K562 (cell line): ENCODE results near the gene CDC123. TPM values are rescaled to one million over a fixed set of nuclear protein-coding genes. Genes with fewer than 3 reads are reported as not detected.
"Not testable (repeated sequence)": the region's sequence is repeated elsewhere in the genome, so short reads cannot be mapped to it uniquely, and the experiment has no call there.

Experiments
- ATAC-seq: fragments of 200-7000 bp; cut with Tn5 transposase; 3 replicates; pipeline ENCODE4 v1.9.1; 2020; ENCODE audit warnings: moderate library complexity
- BruUV-seq: library from RNA; stranded (reverse); fragments of 400-500 nt; replicated peaks from 2 replicates; lab custom pipeline; 2021; lab: Mats Ljungman, UMichigan
- CTCF ChIA-PET: fragments of 300-600 bp; formaldehyde crosslinking; extraction: SDS; loops from one replicate; lab custom pipeline; 2021; ENCODE audit warnings: low intra/inter-chr PET ratio; lab: Yijun Ruan, JAX
- POLR2A ChIA-PET: fragments of 300-600, 350-650 bp; sonication (Branson Sonifier 250); formaldehyde crosslinking; extraction: SDS; loops from one replicate; lab custom pipeline; 2021; ENCODE audit warnings: antibody characterized with exemption, inconsistent platforms; lab: Yijun Ruan, JAX
- DNase-seq, 4 experiments: peaks; one replicate each; pipeline versions ENCODE4 v3.0.0 to v3.0.0-alpha.2; 2011 to 2018; ENCODE audit warnings: low spot score in 3 of 4, mixed read lengths in 3 of 4; ENCODE audit errors: extremely low read depth in 1 of 4
- FAIRE-seq: peaks from 2 replicates; lab custom pipeline; 2011; peaks lifted over from hg19 to GRCh38; lab: Jason Lieb, UNC
- H2AFZ ChIP-seq: 2 replicates; pipeline ENCODE4 v1.6.0; 2011; ENCODE audit warnings: low read depth, low read length, control low read depth, inconsistent platforms
- H3K27ac ChIP-seq: fragments of 200-600 bp; 3 replicates; pipeline ENCODE4 v1.8.0; 2011; ENCODE audit warnings: low read depth, mild to moderate bottlenecking, control low read depth, inconsistent platforms, low read length, moderate library complexity, mixed read lengths; ENCODE audit errors: extremely low read depth
- H3K27me3 ChIP-seq, 2 experiments: fragments of 300-600 bp in 1 of 2; 2 replicates in 1 of 2; 3 replicates in 1 of 2; pipeline versions ENCODE4 v1.6.0 to v1.8.0; 2011; ENCODE audit warnings: inconsistent platforms in 2 of 2, low read length in 2 of 2, mild to moderate bottlenecking in 1 of 2, mixed read lengths in 1 of 2, moderate library complexity in 1 of 2; ENCODE audit not compliant: control insufficient read depth in 2 of 2, insufficient read depth in 2 of 2
- H3K36me3 ChIP-seq: fragments of 300-600 bp; 3 replicates; pipeline ENCODE4 v1.8.0; 2011; ENCODE audit warnings: mild to moderate bottlenecking, low read length, inconsistent platforms; ENCODE audit not compliant: control insufficient read depth, insufficient read depth
- H3K4me1 ChIP-seq, 2 experiments: fragments of 200-600 bp in 1 of 2; replicated peaks in 1 of 2; 2 replicates in 1 of 2; 3 replicates in 1 of 2; pipeline versions ENCODE4 v1.5.1 to v1.8.0; 2011; ENCODE audit warnings: inconsistent platforms in 2 of 2, low read length in 2 of 2, mild to moderate bottlenecking in 1 of 2, mixed read lengths in 1 of 2, moderate library complexity in 1 of 2; ENCODE audit not compliant: control insufficient read depth in 2 of 2, insufficient read depth in 2 of 2
- H3K4me2 ChIP-seq: 2 replicates; pipeline ENCODE4 v1.6.1; 2011; ENCODE audit warnings: low read length, control low read depth, inconsistent platforms, mixed read lengths; ENCODE audit not compliant: insufficient read depth
- H3K4me3 ChIP-seq: fragments of 200-600 bp; sonication (generic), shearing (Covaris generic); 2 replicates; pipeline ENCODE4 v1.5.1; 2016; ENCODE audit warnings: control low read depth, inconsistent platforms
- H3K79me2 ChIP-seq: fragments of 200-600 bp; 3 replicates; pipeline ENCODE4 v1.8.0; 2011; ENCODE audit warnings: low read length, inconsistent platforms; ENCODE audit not compliant: control insufficient read depth, insufficient read depth
- H3K9ac ChIP-seq, 2 experiments: 2 replicates each; pipeline versions ENCODE4 v1.6.0 to v1.6.1; 2011; ENCODE audit warnings: low read depth in 2 of 2, low read length in 2 of 2, control low read depth in 1 of 2, inconsistent platforms in 1 of 2, mild to moderate bottlenecking in 1 of 2, mixed read lengths in 1 of 2; ENCODE audit not compliant: insufficient read depth in 1 of 2
- H3K9me1 ChIP-seq: one replicate; pipeline ENCODE4 v1.6.0; 2011; ENCODE audit warnings: inconsistent platforms, mild to moderate bottlenecking, low read length, moderate library complexity; ENCODE audit not compliant: control insufficient read depth, insufficient read depth
- H3K9me3 ChIP-seq: replicated peaks from 2 replicates; pipeline ENCODE4 v1.5.1; 2011; ENCODE audit warnings: low read depth, low read length, inconsistent platforms; ENCODE audit not compliant: control insufficient read depth, insufficient read depth
- H4K20me1 ChIP-seq: replicated peaks from 2 replicates; pipeline ENCODE4 v1.6.1; 2011; ENCODE audit warnings: low read length, inconsistent platforms, mixed read lengths; ENCODE audit not compliant: control insufficient read depth, insufficient read depth
- ARHGAP35 ChIP-seq: fragments of 450-650 bp; IDR thresholded peaks from 2 replicates; pipeline ENCODE4 v1.6.1; 2018; ENCODE audit not compliant: partially characterized antibody
- SREBF2 ChIP-seq: sonication (generic); formaldehyde crosslinking; IDR thresholded peaks from 2 replicates; pipeline ENCODE4 v1.4.0; 2020; ENCODE audit warnings: mild to moderate bottlenecking, missing genetic modification reagents
- ZBTB49 ChIP-seq: sonication (generic); formaldehyde crosslinking; IDR thresholded peaks from 2 replicates; pipeline ENCODE4 v1.8.0; 2022; ENCODE audit warnings: missing genetic modification reagents, mild to moderate bottlenecking, borderline replicate concordance
- WGBS: fragments of 100-300 bp; shearing (Covaris generic); methylation state at CpG from one replicate; pipeline ENCODE4 v1.1.6; 2016; ENCODE audit warnings: low coverage, mixed read lengths; ENCODE audit not compliant: insufficient coverage; ENCODE audit errors: missing lambda C conversion rate; 5-methylcytosine and 5-hydroxymethylcytosine counted together
- in situ Hi-C: fragments of 300-500 bp; cut with MboI; formaldehyde crosslinking; loops from 4 replicates; pipeline ENCODE4 v1.15.0; 2018; ENCODE audit warnings: inconsistent platforms, mixed read lengths
- intact Hi-C: fragments of 100-400 bp; cut with micrococcal nuclease; formaldehyde crosslinking; loops from 2 replicates; pipeline ENCODE4 v1.14.2; 2022
- polyA plus RNA-seq, 8 experiments: library from polyadenylated mRNA; depleted of rRNA in 4 of 8; stranded (reverse) in 5 of 8; unstranded in 3 of 8; fragments of >200 nt; fragmentation: Nextera tagmentation in 2 of 8; fragmentation: Illumina TruSeq in 1 of 8; extraction: Ambion mirVana in 2 of 8; extraction: Trizol in 1 of 8; gene quantifications; 2 replicates each; pipeline versions ENCODE4 v1.2.1 to v1.2.3, GENCODE V29; 2011 to 2014; ENCODE audit warnings: inconsistent platforms in 1 of 8, missing spikeins in 1 of 8
- total RNA-seq, 7 experiments: library from RNA; depleted of rRNA in 6 of 7; stranded (reverse); fragments of >200 nt in 6 of 7; fragmentation: Illumina TruSeq in 2 of 7; extraction: Trizol in 2 of 7; gene quantifications; 2 replicates each; pipeline versions ENCODE4 v1.2.1 to v1.2.3, GENCODE V29; 2011 to 2021; ENCODE audit warnings: low replicate concordance in 1 of 7

The CDC123 gene
- total and polyA plus RNA-seq, 9 of the 15 experiments (the other 6 are each of a cell fraction or from before 2014, with no cell fraction given), result 137 to 288 (median 175) TPM

GRCh38 chr10:12271210-12271540 is 75.2 kb downstream of the CDC123 start (continued):
- TF ChIP-seq ZBTB49 (CRISPR knock-in tag) (no peak), ARHGAP35 (no peak), SREBF2 (no peak)
- TF ChIP-seq, all 486 proteins: peak for 0

- ATAC-seq, H3K9me1 ChIP-seq, H3K27me3 ChIP-seq, DNase-seq, H3K4me1 ChIP-seq, H3K4me3 ChIP-seq, CTCF ChIA-PET, H3K36me3 ChIP-seq, FAIRE-seq, H4K20me1 ChIP-seq, intact Hi-C loops, H3K9ac ChIP-seq, BruUV-seq, H3K79me2 ChIP-seq, in situ Hi-C loops, H3K27ac ChIP-seq, H2AFZ ChIP-seq, H3K9me3 ChIP-seq, H3K4me2 ChIP-seq: not testable (repeated sequence)
- 22% methylated on average over 7 of the region's 7 CpGs for WGBS
- POLR2A ChIA-PET, result interaction anchor here (0.7 kb wide), 1 partner anchor 122 kb away, joined by 3 read pairs; no protein-coding TSS in a partner anchor
These were observed 81.9 kb downstream of the CDC123 start for GRCh38 chr10:12277862-12278261.
